OCI-LY7 (cell line): Measurements from ENCODE around the gene ACSS1.

Experiments
- EZH2phosphoT487 ChIP-seq: fragments of 200-600 bp; sonication (generic); IDR thresholded peaks from 2 replicates; pipeline ENCODE4 v1.6.1; 2018; ENCODE audit warnings: low read depth, borderline replicate concordance, mild to moderate bottlenecking, mixed run types, antibody characterized with exemption, low read length, moderate library complexity, mixed read lengths
- TF ChIP-seq, protein P1 (sequence below): fragments of 200-600 bp; sonication (generic); conservative IDR thresholded peaks from 2 replicates; pipeline ENCODE4 v1.5.1; 2014; ENCODE audit warnings: mild to moderate bottlenecking, antibody characterized with exemption, low read length, moderate library complexity, mixed read lengths

DNA sequence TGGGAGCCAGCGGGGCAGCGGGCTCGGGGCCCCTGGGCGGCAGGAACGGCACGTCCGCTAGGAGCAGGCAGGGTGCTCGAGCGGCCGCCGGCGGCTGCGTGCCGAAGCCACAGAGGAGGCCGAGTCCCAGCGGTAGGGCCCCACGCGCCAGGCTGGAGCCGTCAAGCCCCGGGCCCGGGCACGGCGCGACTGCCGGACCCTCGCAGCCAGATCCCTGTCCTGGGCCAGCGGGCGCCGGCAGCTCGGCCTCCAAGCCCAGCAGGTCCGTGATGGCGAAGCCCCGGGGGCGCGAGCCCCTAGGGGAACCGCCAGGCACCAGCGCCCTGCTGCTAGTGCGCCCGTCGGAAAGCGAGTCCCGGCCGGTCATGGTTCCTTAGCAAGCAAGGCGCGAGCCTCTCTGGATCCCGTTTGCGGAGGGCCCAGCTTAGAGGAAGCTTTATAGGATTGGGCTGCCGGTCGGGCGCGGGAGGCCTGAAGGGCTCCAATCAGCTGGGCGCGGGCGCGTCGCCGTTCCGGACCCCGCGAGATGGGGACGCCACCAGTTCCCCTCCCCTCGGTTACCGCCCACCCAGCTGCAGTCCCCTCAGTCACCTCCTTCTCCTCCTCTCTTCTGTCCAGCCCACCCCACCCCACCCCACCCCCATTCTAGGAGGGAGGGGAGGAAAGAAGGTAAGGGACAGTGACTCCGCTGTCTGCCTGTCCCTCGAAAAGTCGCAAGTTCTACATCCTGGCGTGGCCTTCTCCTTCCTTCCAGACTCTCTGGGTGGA lies 24.0 kb upstream of the ACSS1 start, which contains the start of gene VSX1:
- TF ChIP-seq, protein P1, sequence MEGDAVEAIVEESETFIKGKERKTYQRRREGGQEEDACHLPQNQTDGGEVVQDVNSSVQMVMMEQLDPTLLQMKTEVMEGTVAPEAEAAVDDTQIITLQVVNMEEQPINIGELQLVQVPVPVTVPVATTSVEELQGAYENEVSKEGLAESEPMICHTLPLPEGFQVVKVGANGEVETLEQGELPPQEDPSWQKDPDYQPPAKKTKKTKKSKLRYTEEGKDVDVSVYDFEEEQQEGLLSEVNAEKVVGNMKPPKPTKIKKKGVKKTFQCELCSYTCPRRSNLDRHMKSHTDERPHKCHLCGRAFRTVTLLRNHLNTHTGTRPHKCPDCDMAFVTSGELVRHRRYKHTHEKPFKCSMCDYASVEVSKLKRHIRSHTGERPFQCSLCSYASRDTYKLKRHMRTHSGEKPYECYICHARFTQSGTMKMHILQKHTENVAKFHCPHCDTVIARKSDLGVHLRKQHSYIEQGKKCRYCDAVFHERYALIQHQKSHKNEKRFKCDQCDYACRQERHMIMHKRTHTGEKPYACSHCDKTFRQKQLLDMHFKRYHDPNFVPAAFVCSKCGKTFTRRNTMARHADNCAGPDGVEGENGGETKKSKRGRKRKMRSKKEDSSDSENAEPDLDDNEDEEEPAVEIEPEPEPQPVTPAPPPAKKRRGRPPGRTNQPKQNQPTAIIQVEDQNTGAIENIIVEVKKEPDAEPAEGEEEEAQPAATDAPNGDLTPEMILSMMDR: no peak
- TF ChIP-seq EZH2phosphoT487: no peak
